Neuronal stem cell (in vitro differentiated cells): ENCODE results near the gene ANK3.

Experiments used
- DNase-seq: peaks from one replicate; pipeline ENCODE4 v3.0.0-alpha.2; 2013; ENCODE audit warnings: low spot score
- H2AFZ ChIP-seq: one replicate; pipeline ENCODE4 v1.6.1; 2013; ENCODE audit warnings: mild to moderate bottlenecking, low read length, inconsistent platforms
- H2AK5ac ChIP-seq: 2 replicates; pipeline ENCODE4 v1.6.1; 2013; ENCODE audit warnings: low read depth, mild to moderate bottlenecking, inconsistent platforms, low read length, moderate library complexity, mixed read lengths
- H2BK120ac ChIP-seq: 2 replicates; pipeline ENCODE4 v1.6.1; 2013; ENCODE audit warnings: low read depth, mild to moderate bottlenecking, inconsistent platforms, low read length, moderate library complexity, mixed read lengths
- H2BK12ac ChIP-seq: one replicate; pipeline ENCODE4 v1.6.1; 2013; ENCODE audit warnings: low read length, inconsistent platforms
- H2BK15ac ChIP-seq: 2 replicates; pipeline ENCODE4 v1.6.1; 2013; ENCODE audit warnings: mild to moderate bottlenecking, low read length, inconsistent platforms, mixed read lengths
- H2BK5ac ChIP-seq: one replicate; pipeline ENCODE4 v1.6.1; 2013; ENCODE audit warnings: inconsistent platforms, mild to moderate bottlenecking, low read length, moderate library complexity
- H3K14ac ChIP-seq: one replicate; pipeline ENCODE4 v1.6.1; 2013; ENCODE audit warnings: low read length, inconsistent platforms
- H3K18ac ChIP-seq: 2 replicates; pipeline ENCODE4 v1.6.1; 2013; ENCODE audit warnings: low read length, inconsistent platforms
- H3K23ac ChIP-seq: 2 replicates; pipeline ENCODE4 v1.6.1; 2013; ENCODE audit warnings: low read depth, mild to moderate bottlenecking, mixed read lengths, low read length, inconsistent platforms; ENCODE audit not compliant: poor library complexity
- H3K27ac ChIP-seq: replicated peaks from 3 replicates; pipeline ENCODE4 v1.5.1; 2013; ENCODE audit warnings: low read length, inconsistent platforms
- H3K27me3 ChIP-seq, 3 experiments: 2 replicates each; pipeline ENCODE4 v1.6.1; 2013; ENCODE audit warnings: low read length in 3 of 3, mild to moderate bottlenecking in 2 of 3, inconsistent platforms in 1 of 3, low read depth in 1 of 3, mixed read lengths in 1 of 3, moderate library complexity in 1 of 3; ENCODE audit not compliant: control insufficient read depth in 3 of 3, insufficient read depth in 3 of 3
- H3K36me3 ChIP-seq, 2 donors: replicated peaks in 1 of 2; 2 replicates each; pipeline ENCODE4 v1.6.1; 2013; ENCODE audit warnings: low read length in 2 of 2; ENCODE audit not compliant: control insufficient read depth in 2 of 2, insufficient read depth in 2 of 2
- H3K4ac ChIP-seq: 2 replicates; pipeline ENCODE4 v1.6.1; 2013; ENCODE audit warnings: inconsistent platforms, mild to moderate bottlenecking, low read length, moderate library complexity
- H3K4me1 ChIP-seq, 2 donors: 1 replicate in 1 of 2; 2 replicates in 1 of 2; pipeline ENCODE4 v1.6.1; 2013; ENCODE audit warnings: low read length in 2 of 2, low read depth in 1 of 2; ENCODE audit not compliant: control insufficient read depth in 2 of 2, insufficient read depth in 1 of 2
- H3K4me2 ChIP-seq: one replicate; pipeline ENCODE4 v1.6.1; 2013; ENCODE audit warnings: mild to moderate bottlenecking, low read length, inconsistent platforms; ENCODE audit not compliant: insufficient read depth, poor library complexity, severe bottlenecking
- H3K4me3 ChIP-seq, 2 donors: 2 replicates each; pipeline ENCODE4 v1.5.1; 2013; ENCODE audit warnings: low read length in 2 of 2, mild to moderate bottlenecking in 2 of 2, inconsistent platforms in 1 of 2, moderate library complexity in 1 of 2
- H3K79me1 ChIP-seq: one replicate; pipeline ENCODE4 v1.6.1; 2013; ENCODE audit warnings: low read depth, mild to moderate bottlenecking, inconsistent platforms, low read length, moderate library complexity
- H3K9ac ChIP-seq: one replicate; pipeline ENCODE4 v1.6.1; 2013; ENCODE audit warnings: mild to moderate bottlenecking, low read depth, low read length, inconsistent platforms; ENCODE audit not compliant: poor library complexity
- H3K9me3 ChIP-seq, 2 donors: replicated peaks in 1 of 2; 2 replicates each; pipeline versions ENCODE3 to v1.6.1; 2013; ENCODE audit warnings: low read length in 2 of 2, mild to moderate bottlenecking in 2 of 2, inconsistent platforms in 1 of 2, low read depth in 1 of 2, mixed read lengths in 1 of 2, moderate library complexity in 1 of 2; ENCODE audit not compliant: control insufficient read depth in 2 of 2, insufficient read depth in 1 of 2
- H4K8ac ChIP-seq: one replicate; pipeline ENCODE4 v1.6.1; 2013; ENCODE audit warnings: low read depth, mild to moderate bottlenecking, inconsistent platforms, low read length, moderate library complexity
- H4K91ac ChIP-seq: one replicate; pipeline ENCODE4 v1.6.1; 2013; ENCODE audit warnings: low read length, low read depth, mild to moderate bottlenecking, inconsistent platforms; ENCODE audit not compliant: poor library complexity
- WGBS, 2 donors: extraction: QIAGEN DNeasy Blood & Tissue Kit; methylation state at CpG; one replicate each; pipeline ENCODE4 v1.1.7; 2013; ENCODE audit warnings: missing lambda C conversion rate in 2 of 2, mixed read lengths in 1 of 2; ENCODE audit not compliant: insufficient read length in 2 of 2, insufficient replicate concordance in 1 of 2; ENCODE audit errors: extremely low coverage in 2 of 2; 5-methylcytosine and 5-hydroxymethylcytosine counted together

Gene ANK3

DNA sequence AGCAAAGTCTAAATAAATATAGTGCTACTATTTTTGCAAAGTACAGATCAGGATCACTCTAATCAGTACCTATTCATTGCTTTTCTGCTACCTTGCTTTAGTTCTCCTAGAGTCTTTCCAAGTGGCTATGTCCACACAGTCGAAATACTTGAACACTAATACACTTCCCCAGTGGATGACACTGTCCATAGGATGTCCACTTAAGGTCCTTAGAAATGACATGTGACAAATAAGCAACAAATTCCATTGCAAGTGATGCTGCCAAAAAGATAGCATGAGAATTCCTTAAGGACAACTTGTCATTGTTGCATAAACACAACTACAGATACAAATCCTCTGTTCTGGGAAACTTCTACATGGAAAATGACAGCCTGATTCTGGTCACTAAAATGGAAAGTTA, 93.6 kb downstream of the ANK3 start:
- Histone ChIP-seq H4K8ac (no peak overlapping the region), H2BK15ac (no peak overlapping the region), H3K4me3 (no peak overlapping the region), H2AFZ (no peak overlapping the region), H3K36me3 (no peaks in the 10 kb centered on the region), H3K4me2 (no peak overlapping the region), H3K23ac (no peak overlapping the region), H3K18ac (no peak overlapping the region), H3K4ac (no peak overlapping the region), H4K91ac (no peak overlapping the region), H3K4me1 (peaks cover 6 to 10% of the 10 kb centered on the region in 2 donors), H2BK120ac (no peak overlapping the region), H2AK5ac (no peak overlapping the region), H3K9me3 (no peaks in the 10 kb centered on the region), H3K9ac (no peak overlapping the region), H3K27ac (no peak overlapping the region), H2BK5ac (no peak overlapping the region), H2BK12ac (no peak overlapping the region), H3K27me3 (no peaks in the 10 kb centered on the region), H3K14ac (no peak overlapping the region), H3K79me1 (no peaks in the 10 kb centered on the region)
- no CpG with 5 or more reads among the region's 1 CpG for WGBS, 2 donors
- DNase-seq: no peak

DNA sequence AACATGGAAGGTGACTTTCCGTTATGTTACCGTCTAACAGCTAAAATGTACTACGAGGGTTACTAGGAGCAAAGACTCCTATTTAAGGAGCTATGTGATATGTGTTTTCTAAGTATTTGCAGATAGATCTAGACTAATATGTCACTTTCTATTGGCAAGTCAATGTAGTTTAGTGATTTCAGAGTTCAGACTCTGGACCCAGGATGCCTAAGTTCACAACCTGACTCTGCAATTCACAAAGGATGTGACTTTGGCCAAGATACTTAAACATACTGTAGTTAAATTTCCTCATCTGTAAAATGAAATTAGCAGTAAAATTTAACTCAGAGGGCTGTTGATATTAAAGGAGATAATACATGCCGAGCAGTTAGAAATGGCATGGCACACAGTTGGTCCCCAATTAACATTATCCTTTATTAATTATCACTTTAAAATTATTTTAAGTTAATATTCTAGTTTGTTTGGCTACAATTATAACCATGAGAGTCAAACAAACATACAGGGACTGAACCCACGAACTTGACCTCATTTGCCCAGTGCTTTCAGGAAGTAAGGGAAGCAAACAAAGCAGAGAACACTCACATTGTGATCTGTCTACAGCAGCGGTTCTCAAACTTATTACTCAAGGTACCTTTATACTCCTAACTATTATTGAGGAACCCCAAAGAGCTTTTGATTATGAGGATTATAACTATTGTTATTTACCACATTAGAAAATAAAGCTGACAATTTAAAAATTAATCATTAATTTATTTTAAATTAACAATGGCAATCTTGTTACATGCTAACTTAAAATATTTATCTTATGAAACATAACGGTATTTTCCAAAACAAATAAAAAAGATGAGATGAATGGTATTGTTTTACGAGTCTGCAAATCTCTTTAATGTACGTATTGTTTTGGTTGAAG, 94.4 kb downstream of the ANK3 start:
- no peak overlapping the region for H3K14ac ChIP-seq
- no peak overlapping the region for H3K23ac ChIP-seq
- no peak overlapping the region for H4K91ac ChIP-seq
- H2BK12ac ChIP-seq: no peak overlapping the region
- no peak overlapping the region for H3K9ac ChIP-seq
- no peak overlapping the region for H3K4me2 ChIP-seq
- no peak overlapping the region for H3K18ac ChIP-seq
- no peak for DNase-seq
- no peak overlapping the region for H2AFZ ChIP-seq
- no peaks in the 10 kb centered on the region for H3K9me3 ChIP-seq
- H2BK120ac ChIP-seq: no peak overlapping the region
- H3K27ac ChIP-seq: no peak overlapping the region
- H3K27me3 ChIP-seq: no peaks in the 10 kb centered on the region
- H4K8ac ChIP-seq: no peak overlapping the region
- no peak overlapping the region for H2BK15ac ChIP-seq
- H3K4me1 ChIP-seq: peaks cover 5 to 16% of the 10 kb centered on the region in 2 donors
- H2BK5ac ChIP-seq: no peak overlapping the region
- no peaks in the 10 kb centered on the region for H3K36me3 ChIP-seq
- no CpG with 5 or more reads among the region's 9 CpGs for WGBS, 2 donors
- H2AK5ac ChIP-seq: no peak overlapping the region
- H3K4ac ChIP-seq: no peak overlapping the region
- H3K79me1 ChIP-seq: no peaks in the 10 kb centered on the region
- no peak overlapping the region for H3K4me3 ChIP-seq

DNA sequence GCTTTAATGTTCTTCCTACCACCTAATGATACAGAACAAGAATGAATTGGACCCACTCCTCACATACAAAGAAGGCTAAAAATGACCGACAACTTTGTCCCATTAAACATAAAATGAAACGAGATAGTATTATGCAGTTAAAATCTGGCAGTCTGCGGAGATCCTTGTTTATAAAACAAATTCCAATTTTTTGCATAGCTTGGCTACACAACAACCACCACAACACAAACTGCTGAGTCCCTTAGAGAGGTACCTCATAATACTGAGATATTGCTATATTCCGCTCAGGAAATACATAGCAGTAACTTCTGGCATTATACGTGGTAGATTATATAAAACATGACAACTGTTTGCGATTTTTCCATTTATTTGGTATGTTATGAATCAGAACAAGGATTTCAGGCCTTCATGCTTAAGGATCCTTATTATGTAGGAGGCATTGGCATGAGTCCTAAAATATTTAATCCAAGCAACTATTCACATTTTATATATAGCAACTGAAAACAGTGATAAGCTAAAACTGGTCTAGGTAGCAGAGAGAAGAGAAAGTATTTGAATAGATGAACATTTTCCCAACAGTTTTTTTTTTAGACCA, 96.0 kb downstream of the ANK3 start:
- no peak overlapping the region for H2BK12ac ChIP-seq
- no peak overlapping the region for H2BK5ac ChIP-seq
- H3K9ac ChIP-seq: no peak overlapping the region
- no peak overlapping the region for H3K4ac ChIP-seq
- no peak overlapping the region for H3K14ac ChIP-seq
- no peak overlapping the region for H3K4me3 ChIP-seq
- no peak overlapping the region for H4K8ac ChIP-seq
- no peaks in the 10 kb centered on the region for H3K27me3 ChIP-seq
- H2AFZ ChIP-seq: no peak overlapping the region
- no peak overlapping the region for H3K27ac ChIP-seq
- H2BK15ac ChIP-seq: no peak overlapping the region
- H3K23ac ChIP-seq: no peak overlapping the region
- no peak overlapping the region for H2AK5ac ChIP-seq
- DNase-seq: no peak
- H3K4me2 ChIP-seq: no peak overlapping the region
- no peak overlapping the region for H4K91ac ChIP-seq
- H3K18ac ChIP-seq: no peak overlapping the region
- H3K9me3 ChIP-seq: no peaks in the 10 kb centered on the region
- peaks cover 3 to 8% of the 10 kb centered on the region in 2 donors for H3K4me1 ChIP-seq
- WGBS, 2 donors: no CpG with 5 or more reads among the region's 6 CpGs
- H3K36me3 ChIP-seq: no peaks in the 10 kb centered on the region
- H2BK120ac ChIP-seq: no peak overlapping the region
- H3K79me1 ChIP-seq: no peaks in the 10 kb centered on the region

DNA sequence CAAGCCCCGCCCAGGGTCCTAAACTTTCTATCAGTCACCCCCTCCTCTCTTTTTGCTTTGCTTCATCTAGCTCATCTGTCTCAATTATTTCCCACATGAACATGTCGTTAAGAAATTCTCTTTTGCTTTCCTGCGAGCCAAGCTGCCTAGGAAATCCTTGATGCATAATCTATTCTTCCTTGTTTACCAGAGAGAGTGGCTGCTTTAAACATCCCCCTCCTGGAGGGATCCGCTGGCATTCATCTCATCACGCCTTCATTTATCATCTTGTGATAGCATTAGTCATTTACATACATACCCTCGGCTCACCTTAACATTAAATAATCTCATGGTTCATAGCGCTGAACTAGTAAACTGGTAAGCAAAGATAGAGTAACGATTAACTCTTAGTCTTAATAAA, 96.7 kb downstream of the ANK3 start:
- Histone ChIP-seq H3K9me3 (no peaks in the 10 kb centered on the region), H3K4me2 (no peak overlapping the region), H2BK5ac (no peak overlapping the region)

More for the DNA sequence above, 96.7 kb downstream of the ANK3 start:
- H2BK120ac ChIP-seq: no peak overlapping the region
- H3K27me3 ChIP-seq: no peaks in the 10 kb centered on the region
- H3K18ac ChIP-seq: no peak overlapping the region
- no peak overlapping the region for H3K14ac ChIP-seq
- no CpG with 5 or more reads among the region's 8 CpGs for WGBS, 2 donors
- no peak overlapping the region for H4K91ac ChIP-seq
- no peaks in the 10 kb centered on the region for H3K79me1 ChIP-seq
- no peak overlapping the region for H2AK5ac ChIP-seq
- H2BK12ac ChIP-seq: no peak overlapping the region
- H3K4me1 ChIP-seq: peaks cover 3 to 8% of the 10 kb centered on the region in 2 donors
- H3K23ac ChIP-seq: no peak overlapping the region
- no peak overlapping the region for H3K4ac ChIP-seq
- H3K4me3 ChIP-seq: no peak overlapping the region
- no peak overlapping the region for H2AFZ ChIP-seq
- no peak for DNase-seq
- H2BK15ac ChIP-seq: no peak overlapping the region
- H3K27ac ChIP-seq: no peak overlapping the region
- no peak overlapping the region for H3K9ac ChIP-seq
- H3K36me3 ChIP-seq: no peaks in the 10 kb centered on the region
- no peak overlapping the region for H4K8ac ChIP-seq
